Keratinocyte (primary cell): ENCODE measurements around the gene GRM4. TPM values are rescaled to one million over a fixed set of nuclear protein-coding genes. Genes with fewer than 3 reads are reported as not detected.

Experiments used
- DNase-seq: peaks from one replicate; pipeline ENCODE4 v3.0.0-alpha.2; 2011; ENCODE audit warnings: low read depth, missing footprints, low spot score
- FAIRE-seq: peaks from 2 replicates; lab custom pipeline; 2011; peaks lifted over from hg19 to GRCh38; lab: Jason Lieb, UNC
- H2AFZ ChIP-seq: 2 replicates; pipeline ENCODE4 v1.6.0; 2012; ENCODE audit warnings: low read length, control low read depth, inconsistent platforms; ENCODE audit not compliant: control insufficient read depth
- H3K27ac ChIP-seq: 2 replicates; pipeline ENCODE4 v1.5.1; 2011; ENCODE audit warnings: low read length; ENCODE audit not compliant: control insufficient read depth, insufficient read depth
- H3K27me3 ChIP-seq: 3 replicates; pipeline ENCODE4 v1.6.0; 2011; ENCODE audit warnings: low read length; ENCODE audit not compliant: control insufficient read depth, insufficient read depth; ENCODE audit errors: extremely low read depth
- H3K36me3 ChIP-seq, 2 experiments: 2 replicates in 1 of 2; 3 replicates in 1 of 2; pipeline ENCODE4 v1.5.1; 2011; ENCODE audit warnings: low read length in 2 of 2, mild to moderate bottlenecking in 1 of 2; ENCODE audit not compliant: control insufficient read depth in 2 of 2, insufficient read depth in 2 of 2; ENCODE audit errors: extremely low read depth in 1 of 2
- H3K4me1 ChIP-seq: 3 replicates; pipeline ENCODE4 v1.5.1; 2011; ENCODE audit warnings: low read length; ENCODE audit not compliant: control insufficient read depth, insufficient read depth; ENCODE audit errors: extremely low read depth
- H3K4me2 ChIP-seq: 3 replicates; pipeline ENCODE4 v1.6.0; 2011; ENCODE audit warnings: low read depth, low read length; ENCODE audit not compliant: control insufficient read depth, insufficient read depth; ENCODE audit errors: extremely low read depth
- H3K4me3 ChIP-seq, 3 experiments: fragments of 200-600 bp in 1 of 3; sonication (generic) in 1 of 3; 2 replicates in 2 of 3; 3 replicates in 1 of 3; pipeline ENCODE4 v1.5.1; 2011 to 2016; ENCODE audit warnings: low read length in 3 of 3, mild to moderate bottlenecking in 3 of 3, control low read depth in 2 of 3, inconsistent platforms in 1 of 3, low read depth in 1 of 3, mixed read lengths in 1 of 3, mixed run types in 1 of 3, moderate library complexity in 1 of 3; ENCODE audit not compliant: control insufficient read depth in 2 of 3, insufficient read depth in 2 of 3; ENCODE audit errors: extremely low read depth in 1 of 3
- H3K79me2 ChIP-seq: 2 replicates; pipeline ENCODE4 v1.6.0; 2012; ENCODE audit warnings: low read length; ENCODE audit not compliant: control insufficient read depth, insufficient read depth
- H3K9ac ChIP-seq: 3 replicates; pipeline ENCODE4 v1.6.0; 2011; ENCODE audit warnings: low read length; ENCODE audit not compliant: control insufficient read depth, insufficient read depth; ENCODE audit errors: extremely low read depth
- H3K9me1 ChIP-seq: 3 replicates; pipeline ENCODE4 v1.6.0; 2011; ENCODE audit warnings: low read length; ENCODE audit not compliant: control insufficient read depth, insufficient read depth; ENCODE audit errors: extremely low read depth
- H3K9me3 ChIP-seq: 2 replicates; pipeline ENCODE4 v1.5.1; 2012; ENCODE audit warnings: low read depth, low read length; ENCODE audit not compliant: control insufficient read depth
- H4K20me1 ChIP-seq: 3 replicates; pipeline ENCODE4 v1.6.0; 2011; ENCODE audit warnings: low read length; ENCODE audit not compliant: control insufficient read depth, insufficient read depth; ENCODE audit errors: extremely low read depth
- CTCF ChIP-seq, 3 experiments: IDR thresholded peaks in 1 of 3; conservative IDR thresholded peaks in 1 of 3; optimal IDR thresholded peaks in 1 of 3; 2 replicates in 2 of 3; 3 replicates in 1 of 3; pipeline versions ENCODE3 to v1.5.1; 2011; ENCODE audit warnings: low read length in 3 of 3, mild to moderate bottlenecking in 3 of 3, moderate library complexity in 2 of 3, control low read depth in 1 of 3, inconsistent platforms in 1 of 3; ENCODE audit not compliant: insufficient read depth in 2 of 3; ENCODE audit errors: extremely low read depth in 1 of 3
- EZH2 ChIP-seq: IDR thresholded peaks from one replicate; pipeline ENCODE4 v1.6.1; 2012; ENCODE audit warnings: inconsistent platforms, mild to moderate bottlenecking, low read length, moderate library complexity
- dilution Hi-C: fragments of 300-500 bp; cut with MboI; formaldehyde crosslinking; loops from one replicate; pipeline ENCODE4 v1.7.0; 2020; ENCODE audit warnings: low sequenced_read_pairs; ENCODE audit not compliant: extremely low pct_ligation_motif_present
- polyA plus RNA-seq, 5 experiments: library from polyadenylated mRNA; depleted of rRNA in 3 of 5; stranded (reverse) in 3 of 5; stranded (forward) in 1 of 5; unstranded in 1 of 5; fragments of >200 nt; gene quantifications; 1 replicate in 1 of 5; 2 replicates in 3 of 5; 3 replicates in 1 of 5; pipeline versions ENCODE4 v1.2.1 to v1.2.3, GENCODE V29; 2011 to 2012; ENCODE audit warnings: missing spikeins in 2 of 5, low read depth in 1 of 5, low replicate concordance in 1 of 5

GRM4 gene
- polyA plus RNA-seq, 1 donor (not counting 4 experiments of a cell fraction or from before 2014, with no cell fraction given) = not detected

- Histone ChIP-seq H3K9me1 (no peaks in the 10 kb centered on the region), H3K4me3 (no peak overlapping the region), H3K79me2 (no peaks in the 10 kb centered on the region), H3K27me3 (peaks cover 14% of the 10 kb centered on the region), H3K9ac (no peak overlapping the region), H3K9me3 (no peaks in the 10 kb centered on the region), H3K4me2 (no peak overlapping the region), H3K27ac (no peak overlapping the region), H4K20me1 (no peaks in the 10 kb centered on the region), H2AFZ (no peak overlapping the region), H3K36me3 (no peaks in the 10 kb centered on the region), H3K4me1 (no peaks in the 10 kb centered on the region)
- dilution Hi-C loops = no loop called here
- no peak for TF ChIP-seq EZH2
- TF ChIP-seq CTCF (optimal IDR thresholded peaks at IDR 0.05 in 1 of 3, IDR thresholded peaks at IDR 0.05 in 1 of 3, conservative IDR thresholded peaks at IDR 0.05 in 1 of 3; ENCODE audit: extremely low read depth in 1 of 3, insufficient read depth in 2 of 3, low read length in 3 of 3) = no peak
- no peak for DNase-seq
- no peak for FAIRE-seq
These were observed 96.2 kb downstream of the GRM4 start for GRCh38 chr6:34049395-34050342.

- no peak overlapping the region for H3K9ac ChIP-seq
- no peak overlapping the region for H3K4me2 ChIP-seq
- DNase-seq = no peak
- H3K4me1 ChIP-seq = no peaks in the 10 kb centered on the region
- TF ChIP-seq CTCF (optimal IDR thresholded peaks at IDR 0.05 in 1 of 3, IDR thresholded peaks at IDR 0.05 in 1 of 3, conservative IDR thresholded peaks at IDR 0.05 in 1 of 3; ENCODE audit: extremely low read depth in 1 of 3, insufficient read depth in 2 of 3, low read length in 3 of 3) (no peak), EZH2 (no peak)
- H4K20me1 ChIP-seq = no peaks in the 10 kb centered on the region
- H3K9me3 ChIP-seq = no peaks in the 10 kb centered on the region
- no peaks in the 10 kb centered on the region for H3K79me2 ChIP-seq
- H2AFZ ChIP-seq = no peak overlapping the region
- peaks cover 14% of the 10 kb centered on the region for H3K27me3 ChIP-seq
- no peak overlapping the region for H3K4me3 ChIP-seq
- dilution Hi-C loops = no loop called here
- H3K36me3 ChIP-seq = no peaks in the 10 kb centered on the region
- no peak for FAIRE-seq
- H3K27ac ChIP-seq = no peak overlapping the region
- no peaks in the 10 kb centered on the region for H3K9me1 ChIP-seq
These were observed 97.7 kb downstream of the GRM4 start for GRCh38 chr6:34047913-34048867.
